Heart right ventricle (tissue), 16 donors: Measurements from ENCODE around the gene CCHCR1. TPM values are rescaled to one million over a fixed set of nuclear protein-coding genes. Genes with fewer than 3 reads are reported as not detected.
A peak's percentile ranks its signal among the peaks of the same experiment; 100 is the strongest.

ENCODE experiments used
- ATAC-seq, 8 donors: fragments of 200-7000 bp; cut with Tn5 transposase; one replicate each; pipeline ENCODE4 v1.9.1; 2020; ENCODE audit warnings: mild to moderate bottlenecking in 8 of 8, moderate library complexity in 8 of 8, moderate number of reproducible peaks in 1 of 8
- DNase-seq, 2 donors: peaks; one replicate each; pipeline ENCODE4 v3.0.0-alpha.2; 2020
- H3K27ac ChIP-seq, 10 donors: fragments of 200-600 bp; sonication (generic) in 2 of 10; one replicate each; pipeline versions ENCODE4 v1.5.0 to v1.8.0; 2020 to 2022; ENCODE audit warnings: mild to moderate bottlenecking in 3 of 10
- H3K27me3 ChIP-seq, 7 donors: fragments of 200-600 bp; one replicate each; pipeline ENCODE4 v1.8.0; 2021 to 2022; ENCODE audit warnings: mild to moderate bottlenecking in 2 of 7
- H3K36me3 ChIP-seq, 9 donors: fragments of 200-600 bp; sonication (generic) in 1 of 9; one replicate each; pipeline versions ENCODE4 v1.5.0 to v1.8.0; 2020 to 2022; ENCODE audit warnings: mild to moderate bottlenecking in 2 of 9
- H3K4me1 ChIP-seq, 9 donors: fragments of 200-600 bp; sonication (generic) in 1 of 9; one replicate each; pipeline versions ENCODE4 v1.5.0 to v1.8.0; 2020 to 2022; ENCODE audit warnings: mild to moderate bottlenecking in 4 of 9
- H3K4me3 ChIP-seq, 10 donors: fragments of 200-600 bp; sonication (generic) in 2 of 10; one replicate each; pipeline versions ENCODE4 v1.5.0 to v1.8.0; 2020 to 2022; ENCODE audit warnings: mild to moderate bottlenecking in 7 of 10, moderate library complexity in 2 of 10
- H3K9me3 ChIP-seq, 11 donors: fragments of 200-600 bp in 10 of 11; sonication (generic) in 2 of 11; one replicate each; pipeline versions ENCODE4 v1.5.0 to v1.8.0; 2013 to 2022; ENCODE audit warnings: mild to moderate bottlenecking in 2 of 11, control low read depth in 1 of 11, moderate library complexity in 1 of 11
- CTCF ChIP-seq, 9 donors: fragments of 200-600 bp; sonication (generic) in 2 of 9; IDR thresholded peaks; one replicate each; pipeline versions ENCODE4 v1.5.0 to v1.8.0; 2021 to 2022; ENCODE audit warnings: antibody characterized with exemption in 9 of 9, mild to moderate bottlenecking in 5 of 9, moderate library complexity in 1 of 9
- WGBS, 2 donors: extraction: QIAGEN DNeasy Blood & Tissue Kit; methylation state at CpG; one replicate each; pipeline ENCODE4 v1.1.7; 2013; ENCODE audit warnings: inconsistent platforms in 1 of 2; 5-methylcytosine and 5-hydroxymethylcytosine counted together
- intact Hi-C, 10 donors: fragments of 100-400 bp; cut with DNase I; formaldehyde crosslinking; loops; one replicate each; pipeline versions ENCODE4 v1.11.1 to v1.14.2; 2022
- long read RNA-seq, 3 donors: library from polyadenylated mRNA; unstranded; transcript quantifications; one replicate each; pipeline ENCODE4 v2.0.0, GENCODE V29; 2020 to 2021
- polyA plus RNA-seq, 2 donors: library from polyadenylated mRNA; stranded (reverse); fragments of 200-250 nt; gene quantifications; one replicate each; pipeline ENCODE4 v1.2.3, GENCODE V29; 2013
- total RNA-seq, 10 donors: library from RNA; stranded (reverse); fragmentation: NEBNext Ultra II Directional in 3 of 10; extraction: Animal tissue kit (Norgen Biotek cat#: 25700) in 3 of 10; gene quantifications; one replicate each; pipeline versions ENCODE4 v1.2.1 to v1.2.4, GENCODE V29; 2021 to 2023
- donor health status: Arrhythmogenic right ventricular cardiomyopathy.
- donor health status: ischemic (EF 13 %, LVEDD 7.1; RV severe dilation, severe dysfunction).
- donor health status: healthy with polysubstance abuse.
- donor health status: DM: no; HTN: yes; CAD: no.
- donor health status: DM: no; HTN: no; CAD: no.
- donor health status: ischemic (EF 25% LVEDD 6.9; RV normal size, moderate dysfunction).
- donor health status: ischemic (EF 25% LVEDD 5.7; RV mildly dilated, moderate dysfunction).
- donor health status: healthy.
- donor health status: DM: yes; HTN: yes; CAD: no.
- donor health status: Ischemic cardiomyopathy.
- donor health status: ischemic (EF 35%, LVEDD 5.7; RV mildly dilated, moderate dysfunction).
- donor health status: nonischemic (EF 11% LVEDD 7.7; RV severe dilation, severe dysfunction).
- donor health status: DM: yes; HTN: yes; CAD: no.
- donor health status: PGD.
- donor health status: ischemic (EF 29% LVEDD 5.4; RV normal size, mild dysfunction).
- donor health status: nonischemic (EF 23%, LVEDD 6.1; RV moderate dilation, normal function).

CCHCR1 gene
- total RNA-seq (10 to 100 TPM in 7 of 10 donors, 1 to 10 TPM in 3; 8.0 to 15.9 (median 12.5) TPM), polyA plus RNA-seq (10 to 100 TPM in 1 of 2 donors, 1 to 10 TPM in 1; 9.0 to 11.0 TPM)
- long read RNA-seq, donor 1, transcript CCHCR1-201 (18 exons, 2,625 nt), result major isoform, 14 of 27 reads
- long read RNA-seq, donor 1, partial matches to known transcripts, result 7 of 27 reads
- long read RNA-seq, donor 1, other reads (novel, unspliced or antisense), result 6 of 27 reads
- long read RNA-seq, donor 2, transcript CCHCR1-201 (18 exons, 2,625 nt), result major isoform, 15 of 27 reads
- long read RNA-seq, donor 2, partial matches to known transcripts, result 4 of 27 reads
- long read RNA-seq, donor 2, other reads (novel, unspliced or antisense), result 8 of 27 reads
- long read RNA-seq, donor 3, transcript CCHCR1-201 (18 exons, 2,625 nt), result major isoform, 14 of 33 reads
- long read RNA-seq, donor 3, partial matches to known transcripts, result 8 of 33 reads
- long read RNA-seq, donor 3, other reads (novel, unspliced or antisense), result 11 of 33 reads

DNA sequence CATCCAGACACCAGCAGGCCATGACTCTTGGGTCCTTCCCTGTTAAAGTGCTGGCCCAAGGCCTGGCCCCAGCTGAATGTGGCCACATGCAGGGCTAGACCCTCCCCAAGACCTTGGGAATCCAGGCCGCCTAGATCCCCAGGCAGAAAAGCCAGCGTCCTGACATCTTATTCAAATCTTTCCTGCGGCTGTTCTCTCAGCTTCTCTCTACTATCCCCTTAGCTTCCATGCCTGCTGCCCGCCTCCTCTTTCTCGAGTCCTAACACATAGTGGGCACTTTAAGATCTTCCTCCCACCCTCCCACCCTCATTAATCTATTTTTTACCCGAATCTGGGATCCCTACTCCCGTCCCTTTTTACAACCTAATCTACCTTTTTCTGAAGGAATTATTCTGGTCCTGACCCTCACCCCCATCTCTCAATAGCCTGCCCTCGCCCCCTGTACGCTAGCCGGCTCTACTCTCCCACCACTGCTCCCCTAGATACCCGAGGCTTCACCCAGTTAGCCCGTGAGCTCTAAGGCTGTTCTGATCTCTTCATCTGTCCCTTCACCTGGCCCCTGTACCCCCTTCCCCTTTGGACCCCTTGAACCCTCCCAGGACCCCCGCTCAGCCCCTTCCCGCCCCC lies at the start of gene CCHCR1:
Gene CCHCR1 (minus strand): TSS at position 290 of the 627 bp plus-strand sequence. CDS start 202 bp downstream, at position 88.
- WGBS, 2 donors, result 7 to 9% methylated on average over 14 of the region's 14 CpGs
- no peak for TF ChIP-seq CTCF (IDR thresholded peaks at IDR 0.05)
- Histone ChIP-seq H3K27me3 (no peaks in the 10 kb centered on the region), H3K27ac (peak within 1 kb of the TSS in 9 of 10 donors; percentile 27 to 86 (median 74)), H3K9me3 (no peaks in the 10 kb centered on the region), H3K4me1 (peaks cover 3 to 32% (median 21%) of the 10 kb centered on the region in 9 donors), H3K4me3 (peak within 1 kb of the TSS; percentile 32 to 99 (median 68)), H3K36me3 (peaks cover 0 to 47% (median 0%) of the 10 kb centered on the region in 9 donors)
- ATAC-seq, result peak in 5 of 8 donors; percentile 15 to 55 (median 16)
- intact Hi-C loops, result loop anchor here in 1 of 10 donors (5.0 kb wide), 1 partner anchor 35 kb away; no protein-coding TSS in a partner anchor
- no peak for DNase-seq

DNA sequence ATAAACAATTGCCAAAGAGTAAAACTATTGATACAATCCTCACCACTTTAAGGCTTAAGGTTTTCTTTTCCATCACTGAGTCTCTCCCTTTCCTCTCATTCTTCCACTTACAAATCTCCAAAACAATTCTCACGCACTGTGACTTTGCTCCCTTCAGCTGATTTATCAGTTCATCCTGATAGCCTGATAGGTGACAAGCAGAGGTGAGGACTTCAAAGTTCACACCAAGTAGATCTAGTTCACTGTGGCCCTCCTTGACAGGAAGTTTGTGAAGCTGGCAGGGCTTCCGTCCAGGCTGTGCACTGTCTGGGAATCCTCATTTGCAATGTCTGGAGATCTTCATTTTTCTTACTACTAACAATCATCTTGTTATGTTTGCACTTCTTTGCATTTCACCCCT lies 48.0 kb upstream of the CCHCR1 start:
- no peak for ATAC-seq
- no peak for DNase-seq
- Histone ChIP-seq H3K27ac (peak overlapping the region in 1 of 10 donors; percentile 36), H3K4me1 (peaks cover 0 to 50% (median 13%) of the 10 kb centered on the region in 9 donors), H3K36me3 (peaks cover 0 to 7% (median 0%) of the 10 kb centered on the region in 9 donors), H3K27me3 (no peaks in the 10 kb centered on the region), H3K9me3 (peaks cover 0 to 7% (median 0%) of the 10 kb centered on the region in 11 donors), H3K4me3 (no peak overlapping the region)
- intact Hi-C loops, result no loop called here
- WGBS, 2 donors, result 86 to 90% methylated on average over 2 of the region's 2 CpGs
- no peak for TF ChIP-seq CTCF (IDR thresholded peaks at IDR 0.05)

GRCh38 chr6:31204751-31205145 lies 47.1 kb upstream of the CCHCR1 start:
- peak overlapping the region in 2 of 10 donors; percentile 53 to 54 for H3K4me3 ChIP-seq
- 81 to 88% methylated on average over 4 of the region's 4 CpGs for WGBS, 2 donors

More at GRCh38 chr6:31204751-31205145, 47.1 kb upstream of the CCHCR1 start:
- Histone ChIP-seq H3K9me3 (peaks cover 0 to 15% (median 0%) of the 10 kb centered on the region in 11 donors), H3K36me3 (peaks cover 0 to 8% (median 0%) of the 10 kb centered on the region in 9 donors), H3K4me1 (peaks cover 0 to 47% (median 14%) of the 10 kb centered on the region in 9 donors), H3K27ac (peak overlapping the region in 8 of 10 donors; percentile 62 to 95 (median 82)), H3K27me3 (no peaks in the 10 kb centered on the region)
- DNase-seq, result no peak
- no peak for ATAC-seq
- intact Hi-C loops, result loop anchor here in 1 of 10 donors (5.0 kb wide), 1 partner anchor 68 kb away; the partner anchor contains the start of gene HLA-C
- TF ChIP-seq CTCF (IDR thresholded peaks at IDR 0.05), result no peak
